ENCODE data around the gene SPIN2B.

The SPIN2B gene

GRCh38 chrX:57070185-57070984, 51.0 kb downstream of the SPIN2B start:
- no peak for DNase-seq (ENCODE audit: low read depth)

Measured in non-pigmented ciliary epithelial cell (primary cell).